SU-DHL-6 (cell line): Measurements from ENCODE around the gene DACT3.

Experiments
- CTCF ChIP-seq: fragments of 200-600 bp; sonication (generic); IDR thresholded peaks from one replicate; pipeline ENCODE4 v1.5.1; 2017; ENCODE audit warnings: antibody characterized with exemption, mild to moderate bottlenecking, low read length, moderate library complexity; ENCODE audit not compliant: insufficient read depth, poor library complexity, severe bottlenecking
- EZH2phosphoT487 ChIP-seq: fragments of 200-600 bp; sonication (generic), shearing (Covaris generic); conservative IDR thresholded peaks from 2 replicates; pipeline ENCODE4 v1.6.1; 2018; ENCODE audit warnings: mild to moderate bottlenecking, antibody characterized with exemption, low read length, moderate library complexity, mixed read lengths

- TF ChIP-seq CTCF: no peak
- no peak for TF ChIP-seq EZH2phosphoT487
These were observed 34.5 kb downstream of the DACT3 start for GRCh38 chr19:46626446-46626845.
